GM12864 (cell line): ENCODE results near the gene GNAT3.

Source experiments
- DNase-seq: peaks from one replicate; pipeline ENCODE4 v3.0.0-alpha.2; 2011; ENCODE audit warnings: low read depth
- H3K4me3 ChIP-seq: 2 replicates; pipeline ENCODE4 v1.5.1; 2011; ENCODE audit warnings: mild to moderate bottlenecking, low read depth, low read length, control low read depth
- CTCF ChIP-seq: IDR thresholded peaks from 2 replicates; pipeline ENCODE4 v1.5.1; 2011; ENCODE audit warnings: low read depth, mild to moderate bottlenecking, moderate library complexity, low read length, control low read depth, inconsistent platforms; ENCODE audit errors: missing control alignments

GNAT3 gene

GRCh38 chr7:80528689-80529088, 16.8 kb upstream of the GNAT3 start:
- no peak for DNase-seq
- no peak for TF ChIP-seq CTCF
- no peak overlapping the region for H3K4me3 ChIP-seq

GRCh38 chr7:80526472-80526871, 14.6 kb upstream of the GNAT3 start:
- TF ChIP-seq CTCF, result no peak
- DNase-seq, result no peak
- no peak overlapping the region for H3K4me3 ChIP-seq

GRCh38 chr7:80524693-80525092, 12.8 kb upstream of the GNAT3 start:
- no peak for DNase-seq
- H3K4me3 ChIP-seq, result no peak overlapping the region
- TF ChIP-seq CTCF, result no peak

- TF ChIP-seq CTCF, result no peak
- DNase-seq, result no peak
- H3K4me3 ChIP-seq, result no peak overlapping the region
Measured at GRCh38 chr7:80521809-80522208, 9.9 kb upstream of the GNAT3 start.

DNA sequence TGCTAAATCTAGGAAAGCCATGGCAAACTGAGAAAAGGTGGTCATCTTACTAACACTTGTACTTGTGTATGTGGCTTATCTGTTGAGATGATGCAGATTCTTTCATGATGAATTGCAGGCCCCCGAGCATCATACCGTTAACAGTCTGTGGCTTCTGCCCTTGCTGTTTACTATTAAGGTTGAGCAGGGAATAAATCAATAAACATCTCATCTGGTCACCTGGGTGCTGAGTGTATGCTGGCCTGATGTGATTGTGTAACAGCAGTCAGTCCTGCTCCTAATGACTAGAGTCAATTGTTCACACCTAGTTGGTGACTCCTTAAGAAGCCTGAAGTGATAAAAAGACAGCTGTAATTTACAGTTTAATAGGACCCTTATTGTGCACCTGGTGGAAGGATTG, 8.3 kb upstream of the GNAT3 start:
- TF ChIP-seq CTCF, result no peak
- DNase-seq, result no peak
- H3K4me3 ChIP-seq, result no peak overlapping the region

DNA sequence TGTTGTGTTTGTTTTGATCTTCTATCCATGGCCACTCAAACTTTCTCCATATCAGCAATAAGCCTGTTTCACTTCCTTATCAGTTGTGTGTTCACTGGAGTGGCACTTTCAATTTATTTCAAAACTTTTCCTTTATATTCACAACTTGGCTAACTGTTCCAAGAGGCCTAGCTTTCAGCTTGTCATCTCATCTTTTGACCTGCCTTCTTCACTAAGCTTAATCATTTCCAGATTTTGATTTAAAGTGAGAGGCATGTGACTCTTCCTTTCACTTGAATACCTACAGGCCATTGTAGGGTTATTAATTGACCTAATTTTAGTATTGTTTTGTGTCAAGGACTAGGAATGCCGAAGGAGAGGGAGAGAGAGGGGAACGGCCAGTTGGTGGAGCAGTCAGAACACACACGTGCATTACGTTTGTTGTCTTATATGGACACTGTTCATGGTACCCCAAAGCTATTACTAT, 5.5 kb upstream of the GNAT3 start:
- no peak for TF ChIP-seq CTCF
- no peak for DNase-seq
- H3K4me3 ChIP-seq, result no peak overlapping the region

DNA sequence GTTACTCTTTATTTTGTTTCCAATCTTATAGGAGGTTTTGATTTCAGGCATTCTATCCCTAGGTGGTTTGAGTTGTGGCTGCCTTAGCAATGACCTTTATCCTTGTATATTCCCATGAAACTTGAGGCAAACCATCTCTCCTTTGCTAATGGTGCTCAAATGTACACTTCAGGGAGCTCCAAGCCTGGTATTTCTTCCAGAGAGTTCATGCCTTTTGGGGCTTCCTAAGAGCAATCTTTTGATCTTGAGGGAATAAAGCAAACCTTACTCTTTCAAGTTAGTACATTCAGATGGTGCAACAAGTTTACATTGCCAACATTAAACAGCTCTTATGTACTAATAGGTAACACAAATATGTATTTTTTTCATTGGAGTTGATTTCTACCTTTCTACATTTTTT, 3.4 kb upstream of the GNAT3 start:
- no peak overlapping the region for H3K4me3 ChIP-seq
- TF ChIP-seq CTCF, result no peak
- DNase-seq, result no peak
